Neuron (in vitro differentiated cells): ENCODE data around the gene SKOR2.
"Not testable (repeated sequence)": the region's sequence is repeated elsewhere in the genome, so short reads cannot be mapped to it uniquely, and the experiment has no call there.

ENCODE experiments used
- H2AFZ ChIP-seq: one replicate; pipeline ENCODE4 v1.6.1; 2013; ENCODE audit warnings: low read depth, mild to moderate bottlenecking, inconsistent platforms, low read length, moderate library complexity
- H3K27me3 ChIP-seq: one replicate; pipeline ENCODE4 v1.6.1; 2013; ENCODE audit warnings: low read length; ENCODE audit not compliant: insufficient read depth
- H3K36me3 ChIP-seq: one replicate; pipeline ENCODE4 v1.6.1; 2013; ENCODE audit warnings: low read length; ENCODE audit not compliant: insufficient read depth
- H3K4me1 ChIP-seq: one replicate; pipeline ENCODE4 v1.6.1; 2013; ENCODE audit warnings: low read length; ENCODE audit not compliant: insufficient read depth
- H3K4me3 ChIP-seq: 2 replicates; pipeline ENCODE4 v1.5.1; 2013; ENCODE audit warnings: mild to moderate bottlenecking, low read length, moderate library complexity
- H3K9me3 ChIP-seq: one replicate; pipeline ENCODE4 v1.6.1; 2013; ENCODE audit warnings: low read length

Gene SKOR2

DNA sequence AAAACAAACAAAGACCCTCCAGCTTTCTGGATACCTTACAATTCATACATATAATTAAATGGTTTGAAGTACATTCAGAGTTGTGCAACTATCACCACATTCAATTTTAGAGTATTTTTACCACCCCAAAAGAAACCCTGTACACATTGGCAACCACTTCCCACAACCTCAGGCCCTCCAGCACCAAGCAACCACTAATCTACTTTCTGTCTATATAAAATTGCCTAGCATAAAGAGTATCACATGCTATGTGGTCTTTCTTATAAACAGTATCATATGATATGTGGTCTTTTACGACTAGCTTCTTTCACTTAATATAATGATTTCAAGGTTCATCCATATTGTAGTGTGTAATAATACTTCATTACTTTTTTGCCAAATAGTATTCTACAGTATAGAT is 82.5 kb downstream of the SKOR2 start:
- Histone ChIP-seq H3K27me3 (no peaks in the 10 kb centered on the region), H3K4me3 (no peak overlapping the region), H3K4me1 (peaks cover 3% of the 10 kb centered on the region)

GRCh38 chr18:47168509-47168908 is 83.0 kb downstream of the SKOR2 start:
- H3K4me1 ChIP-seq, result peaks cover 3% of the 10 kb centered on the region
- no peak overlapping the region for H2AFZ ChIP-seq

More for the DNA sequence above, 82.5 kb downstream of the SKOR2 start:
- H2AFZ ChIP-seq, result no peak overlapping the region
- H3K9me3 ChIP-seq, result no peaks in the 10 kb centered on the region
- peaks cover 11% of the 10 kb centered on the region for H3K36me3 ChIP-seq

GRCh38 chr18:47166294-47166693 is 85.2 kb downstream of the SKOR2 start:
- Histone ChIP-seq H3K4me3 (no peak overlapping the region), H2AFZ (no peak overlapping the region), H3K27me3 (no peaks in the 10 kb centered on the region), H3K9me3 (no peaks in the 10 kb centered on the region), H3K36me3 (no peaks in the 10 kb centered on the region), H3K4me1 (peaks cover 3% of the 10 kb centered on the region)

More at GRCh38 chr18:47168509-47168908, 83.0 kb downstream of the SKOR2 start:
- Histone ChIP-seq H3K36me3 (peaks cover 8% of the 10 kb centered on the region), H3K4me3 (no peak overlapping the region), H3K9me3 (no peaks in the 10 kb centered on the region), H3K27me3 (no peaks in the 10 kb centered on the region)

DNA sequence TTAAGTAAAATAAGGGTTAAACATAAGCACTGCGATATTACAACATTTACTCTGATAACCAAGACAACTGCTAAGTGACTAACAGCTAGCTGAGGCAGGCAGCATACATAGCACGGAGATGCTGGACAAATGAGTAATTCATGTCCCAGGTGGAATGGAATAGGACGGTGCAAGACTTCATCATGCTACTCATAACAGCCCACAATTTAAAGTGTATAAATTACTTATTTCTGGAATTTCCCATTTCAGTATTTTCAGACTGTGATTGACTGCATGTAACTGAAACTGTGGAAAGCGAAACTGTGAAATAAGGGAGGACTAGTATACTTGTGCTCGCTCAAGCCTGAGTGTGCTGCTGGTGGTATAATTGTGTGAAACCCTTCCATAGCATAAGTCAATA is 88.2 kb downstream of the SKOR2 start:
- peaks cover 3% of the 10 kb centered on the region for H3K4me1 ChIP-seq
- H3K9me3 ChIP-seq, result no peaks in the 10 kb centered on the region
- H3K36me3 ChIP-seq, result no peaks in the 10 kb centered on the region
- no peak overlapping the region for H3K4me3 ChIP-seq
- no peak overlapping the region for H2AFZ ChIP-seq
- H3K27me3 ChIP-seq, result no peaks in the 10 kb centered on the region

GRCh38 chr18:47160256-47160655 is 91.2 kb downstream of the SKOR2 start:
- Histone ChIP-seq H3K27me3 (no peaks in the 10 kb centered on the region), H3K4me3 (no peak overlapping the region), H3K9me3 (no peaks in the 10 kb centered on the region), H3K4me1 (no peaks in the 10 kb centered on the region), H3K36me3 (peaks cover 8% of the 10 kb centered on the region), H2AFZ (no peak overlapping the region)

- not testable (repeated sequence) for H2AFZ ChIP-seq, H3K4me3 ChIP-seq, H3K9me3 ChIP-seq, H3K27me3 ChIP-seq, H3K4me1 ChIP-seq
- H3K36me3 ChIP-seq, result peaks cover 24% of the 10 kb centered on the region
These were observed 93.1 kb downstream of the SKOR2 start for GRCh38 chr18:47158404-47158803.
